Measurements from ENCODE around the gene ZNF621. TPM values are rescaled to one million over a fixed set of nuclear protein-coding genes. Genes with fewer than 3 reads are reported as not detected.

The ZNF621 gene
- total and polyA plus RNA-seq, 9 of the 15 experiments (the other 6 are each of a cell fraction or from before 2014, with no cell fraction given), result 4.7 to 28.9 (median 20.6) TPM

DNA sequence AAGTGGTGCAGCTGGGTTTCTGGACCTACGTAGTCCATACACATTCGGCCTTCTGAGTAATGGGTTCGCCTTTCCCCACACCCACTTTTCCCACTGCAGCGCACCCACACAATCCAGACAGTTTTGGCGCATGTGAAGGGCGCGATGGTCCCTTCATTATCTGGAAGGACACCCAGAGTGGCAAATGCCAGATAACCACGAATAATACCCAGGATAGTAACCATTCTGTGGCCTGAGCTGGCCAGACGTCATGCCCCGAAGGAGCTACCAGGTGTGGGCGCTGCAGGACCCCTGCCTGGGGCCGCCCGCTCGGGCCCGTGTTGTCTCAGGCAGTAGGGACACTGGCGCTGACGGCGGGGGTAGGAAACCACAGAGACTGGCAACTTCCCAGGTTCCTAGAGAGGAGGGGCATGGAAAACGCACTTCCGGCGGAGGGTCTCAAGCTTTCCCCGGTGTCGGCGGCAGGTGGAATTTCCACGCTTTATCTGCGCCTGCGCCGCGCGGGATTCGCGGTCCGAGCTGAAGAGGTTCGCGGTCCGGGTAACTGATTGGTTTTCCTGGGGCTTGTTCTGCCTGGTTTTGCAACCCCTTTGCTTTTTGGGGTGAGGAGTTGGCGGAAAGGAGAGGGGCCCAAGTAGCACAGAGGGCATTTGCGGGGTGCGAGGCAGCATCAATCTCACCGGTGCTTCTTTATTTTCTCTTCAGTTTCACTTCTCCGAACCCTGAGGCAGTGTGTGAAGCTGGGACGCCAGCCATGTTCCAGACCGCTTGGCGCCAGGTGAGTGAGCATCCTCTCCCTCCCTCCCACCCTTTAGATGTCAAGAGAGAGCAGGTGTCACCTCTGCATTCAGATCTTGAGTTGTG, 18.9 kb upstream of the ZNF621 start, which contains the start of gene ZNF620 (continued):
- TF ChIP-seq YY1 (IDR thresholded peaks at IDR 0.05; ENCODE audit: borderline replicate concordance in 1 of 3, control insufficient read depth in 1 of 3, extremely low read depth in 1 of 3, insufficient read depth in 3 of 3, insufficient read length in 1 of 3, insufficient replicate concordance in 2 of 3, low read depth in 1 of 3, low read length in 2 of 3) (peak in 2 of 3 experiments; percentile 30 to 45), CREM (IDR thresholded peaks at IDR 0.05; ENCODE audit: low read depth) (peak; percentile 86), NEUROD1 (IDR thresholded peaks at IDR 0.05; ENCODE audit: borderline replicate concordance, low read depth, low read length, partially characterized antibody) (peak; percentile 38), MAFF (IDR thresholded peaks at IDR 0.05; ENCODE audit: low read length) (no peak), NR4A1 (CRISPR knock-in tag; IDR thresholded peaks at IDR 0.05) (no peak), NR4A1 (tag; IDR thresholded peaks at IDR 0.05) (0 out of 2 replicates have a peak, but pooled peaks have one; percentile 60), ZBED1 (IDR thresholded peaks at IDR 0.05) (no peak), NR1H2 (CRISPR knock-in tag; IDR thresholded peaks at IDR 0.05) (0 out of 2 replicates have a peak, but pooled peaks have one; percentile 71), TGIF2 (CRISPR knock-in tag; IDR thresholded peaks at IDR 0.05) (no peak), TEAD2 (tag; IDR thresholded peaks at IDR 0.05) (no peak), EWSR1 (IDR thresholded peaks at IDR 0.05; ENCODE audit: borderline replicate concordance, low read depth, partially characterized antibody) (no peak), HCFC1 (IDR thresholded peaks at IDR 0.05; ENCODE audit: low read depth, low read length) (peak; percentile 27; the same call in 1 of the 2 replicates), CBX5 (IDR thresholded peaks at IDR 0.05; ENCODE audit: borderline replicate concordance, low read depth) (no peak), TBP (optimal IDR thresholded peaks at IDR 0.05; ENCODE audit: low read depth, low read length) (no peak), RUNX1 (IDR thresholded peaks at IDR 0.05; ENCODE audit: low read depth) (no peak), SUPT5H (IDR thresholded peaks at IDR 0.05) (peak; percentile 62; the same call in 1 of the 2 replicates), HDAC6 (IDR thresholded peaks at IDR 0.05; ENCODE audit: low read depth, low read length) (no peak), ZBTB26 (CRISPR knock-in tag; IDR thresholded peaks at IDR 0.05) (no peak), HDAC2 (IDR thresholded peaks at IDR 0.05) (peak; percentile 48; the same call in 1 of the 2 replicates), SMC3 (conservative IDR thresholded peaks at IDR 0.05; ENCODE audit: insufficient read depth, low read depth, low read length) (no peak)
- TF ChIP-seq, protein P1, sequence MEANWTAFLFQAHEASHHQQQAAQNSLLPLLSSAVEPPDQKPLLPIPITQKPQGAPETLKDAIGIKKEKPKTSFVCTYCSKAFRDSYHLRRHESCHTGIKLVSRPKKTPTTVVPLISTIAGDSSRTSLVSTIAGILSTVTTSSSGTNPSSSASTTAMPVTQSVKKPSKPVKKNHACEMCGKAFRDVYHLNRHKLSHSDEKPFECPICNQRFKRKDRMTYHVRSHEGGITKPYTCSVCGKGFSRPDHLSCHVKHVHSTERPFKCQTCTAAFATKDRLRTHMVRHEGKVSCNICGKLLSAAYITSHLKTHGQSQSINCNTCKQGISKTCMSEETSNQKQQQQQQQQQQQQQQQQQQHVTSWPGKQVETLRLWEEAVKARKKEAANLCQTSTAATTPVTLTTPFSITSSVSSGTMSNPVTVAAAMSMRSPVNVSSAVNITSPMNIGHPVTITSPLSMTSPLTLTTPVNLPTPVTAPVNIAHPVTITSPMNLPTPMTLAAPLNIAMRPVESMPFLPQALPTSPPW (CRISPR knock-in tag; IDR thresholded peaks at IDR 0.05), result peak; percentile 60
- TF ChIP-seq, protein P2, sequence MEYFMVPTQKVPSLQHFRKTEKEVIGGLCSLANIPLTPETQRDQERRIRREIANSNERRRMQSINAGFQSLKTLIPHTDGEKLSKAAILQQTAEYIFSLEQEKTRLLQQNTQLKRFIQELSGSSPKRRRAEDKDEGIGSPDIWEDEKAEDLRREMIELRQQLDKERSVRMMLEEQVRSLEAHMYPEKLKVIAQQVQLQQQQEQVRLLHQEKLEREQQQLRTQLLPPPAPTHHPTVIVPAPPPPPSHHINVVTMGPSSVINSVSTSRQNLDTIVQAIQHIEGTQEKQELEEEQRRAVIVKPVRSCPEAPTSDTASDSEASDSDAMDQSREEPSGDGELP (CRISPR knock-in tag; IDR thresholded peaks at IDR 0.05; ENCODE audit: borderline replicate concordance), result peak; percentile 75
